Mesodermal cell (in vitro differentiated cells): Measurements from ENCODE around the gene ANKRD27.

Experiments
- H3K27ac ChIP-seq: 2 replicates; pipeline ENCODE4 v1.7.0; 2013; ENCODE audit warnings: mild to moderate bottlenecking, low read depth, low read length, moderate library complexity; ENCODE audit not compliant: severe bottlenecking
- H3K36me3 ChIP-seq: 2 replicates; pipeline ENCODE4 v1.7.1; 2013; ENCODE audit warnings: mild to moderate bottlenecking, low read length, moderate library complexity; ENCODE audit not compliant: control insufficient read depth, insufficient read depth
- H3K4me1 ChIP-seq: one replicate; pipeline ENCODE4 v1.7.1; 2013; ENCODE audit warnings: mild to moderate bottlenecking, low read length; ENCODE audit not compliant: insufficient read depth, control insufficient read depth, poor library complexity, severe bottlenecking
- H3K4me3 ChIP-seq: 2 replicates; pipeline ENCODE4 v1.7.0; 2013; ENCODE audit warnings: low read length, control low read depth, mild to moderate bottlenecking; ENCODE audit not compliant: insufficient read depth, poor library complexity, severe bottlenecking; ENCODE audit errors: extremely low read depth
- H3K9me3 ChIP-seq: 2 replicates; pipeline ENCODE4 v1.7.1; 2013; ENCODE audit warnings: mild to moderate bottlenecking, low read length, moderate library complexity; ENCODE audit not compliant: control insufficient read depth
- WGBS, 2 experiments: methylation state at CpG; one replicate each; pipeline ENCODE4 v1.1.5; 2013; ENCODE audit warnings: missing lambda C conversion rate in 2 of 2; ENCODE audit not compliant: insufficient coverage in 2 of 2; 5-methylcytosine and 5-hydroxymethylcytosine counted together

Gene ANKRD27

DNA sequence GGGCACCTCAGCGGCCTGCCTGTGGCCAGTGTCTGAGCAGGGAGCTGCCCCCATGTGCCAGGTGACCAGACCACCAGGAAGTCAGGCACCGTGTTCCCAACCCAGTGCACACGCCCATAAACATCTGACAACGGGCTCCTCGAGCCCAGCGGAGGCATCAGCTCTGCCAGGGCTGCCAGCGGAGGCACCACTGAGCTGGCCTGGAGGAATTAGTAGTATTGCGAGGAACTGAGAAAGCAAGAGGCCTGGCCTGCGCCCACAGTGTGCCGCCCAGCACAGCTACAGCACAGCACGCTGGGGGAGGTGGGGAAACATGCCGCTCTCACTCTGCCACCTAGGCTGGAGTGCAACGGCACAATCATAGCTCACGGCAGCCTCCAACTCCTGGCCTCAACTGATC is 44.6 kb downstream of the ANKRD27 start:
- H3K36me3 ChIP-seq: peaks cover 45% of the 10 kb centered on the region
- H3K4me3 ChIP-seq: no peak overlapping the region
- no peak overlapping the region for H3K27ac ChIP-seq
- WGBS, 2 experiments: 85 to 88% methylated on average over 11 to 12 of the region's 14 CpGs
- no peaks in the 10 kb centered on the region for H3K4me1 ChIP-seq
- no peaks in the 10 kb centered on the region for H3K9me3 ChIP-seq

GRCh38 chr19:32627714-32628270 is 47.2 kb downstream of the ANKRD27 start:
- peaks cover 62% of the 10 kb centered on the region for H3K36me3 ChIP-seq
- H3K4me3 ChIP-seq: no peak overlapping the region
- H3K27ac ChIP-seq: no peak overlapping the region
- 96% methylated on average over 12 to 13 of the region's 15 CpGs for WGBS, 2 experiments
- no peaks in the 10 kb centered on the region for H3K4me1 ChIP-seq
- H3K9me3 ChIP-seq: no peaks in the 10 kb centered on the region

- H3K4me3 ChIP-seq: no peak overlapping the region
- H3K4me1 ChIP-seq: no peaks in the 10 kb centered on the region
- no peaks in the 10 kb centered on the region for H3K9me3 ChIP-seq
- 83 to 100% methylated on average over 1 of the region's 4 CpGs for WGBS, 2 experiments
- no peak overlapping the region for H3K27ac ChIP-seq
- H3K36me3 ChIP-seq: peaks cover 67% of the 10 kb centered on the region
Observed at GRCh38 chr19:32626969-32627368, 48.0 kb downstream of the ANKRD27 start.

- no peak overlapping the region for H3K4me3 ChIP-seq
- no peak overlapping the region for H3K27ac ChIP-seq
- WGBS, 2 experiments: 96 to 100% methylated on average over 2 to 3 of the region's 6 CpGs
- H3K36me3 ChIP-seq: peaks cover 57% of the 10 kb centered on the region
- H3K9me3 ChIP-seq: no peaks in the 10 kb centered on the region
- no peaks in the 10 kb centered on the region for H3K4me1 ChIP-seq
Observed at GRCh38 chr19:32624410-32624809, 50.6 kb downstream of the ANKRD27 start.

- H3K4me1 ChIP-seq: no peaks in the 10 kb centered on the region
- H3K9me3 ChIP-seq: no peaks in the 10 kb centered on the region
- no peak overlapping the region for H3K4me3 ChIP-seq
- H3K27ac ChIP-seq: no peak overlapping the region
- 82 to 84% methylated on average over 11 to 12 of the region's 12 CpGs for WGBS, 2 experiments
- peaks cover 53% of the 10 kb centered on the region for H3K36me3 ChIP-seq
Observed at GRCh38 chr19:32622002-32622401, 53.0 kb downstream of the ANKRD27 start.

DNA sequence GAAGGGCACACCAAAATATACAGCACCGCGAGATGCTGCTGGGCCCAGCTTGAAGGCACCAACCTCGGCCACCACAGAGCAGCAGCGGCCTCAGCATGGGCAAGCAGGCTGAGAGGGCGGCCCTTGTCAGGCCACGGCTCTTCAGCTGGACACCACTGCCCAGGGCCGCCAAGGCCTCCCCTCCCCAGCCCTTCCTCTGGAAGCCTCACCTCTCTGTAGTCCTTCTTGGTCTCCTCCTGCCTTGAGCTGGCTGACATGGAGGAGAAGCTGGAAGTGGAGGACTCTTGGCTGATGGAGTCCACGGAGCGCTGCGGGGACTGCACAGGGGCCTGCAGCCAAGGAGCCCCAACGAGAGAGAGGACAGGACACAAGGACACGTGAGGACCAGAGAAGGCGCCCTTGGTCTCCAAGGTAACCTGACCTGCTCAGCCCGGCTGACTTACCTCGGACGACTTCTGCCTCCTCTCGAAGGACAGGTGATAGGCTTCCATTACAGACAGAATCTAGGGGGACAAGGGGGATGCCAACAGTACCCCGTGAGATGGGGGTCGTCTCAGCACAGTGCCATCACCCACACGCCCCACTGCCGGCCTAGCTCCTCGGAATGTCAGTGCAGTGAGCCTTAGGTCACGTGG is 55.8 kb downstream of the ANKRD27 start:
- 92 to 93% methylated on average over 19 to 21 of the region's 23 CpGs for WGBS, 2 experiments

GRCh38 chr19:32615569-32615968 is 59.4 kb downstream of the ANKRD27 start:
- 78 to 83% methylated on average over 8 to 11 of the region's 11 CpGs for WGBS, 2 experiments
- no peak overlapping the region for H3K27ac ChIP-seq
- H3K9me3 ChIP-seq: no peaks in the 10 kb centered on the region
- H3K36me3 ChIP-seq: peaks cover 58% of the 10 kb centered on the region
- H3K4me1 ChIP-seq: no peaks in the 10 kb centered on the region
- H3K4me3 ChIP-seq: no peak overlapping the region

More for the DNA sequence above, 55.8 kb downstream of the ANKRD27 start:
- Histone ChIP-seq H3K9me3 (no peaks in the 10 kb centered on the region), H3K27ac (no peak overlapping the region), H3K4me1 (no peaks in the 10 kb centered on the region), H3K36me3 (peaks cover 59% of the 10 kb centered on the region), H3K4me3 (no peak overlapping the region)

DNA sequence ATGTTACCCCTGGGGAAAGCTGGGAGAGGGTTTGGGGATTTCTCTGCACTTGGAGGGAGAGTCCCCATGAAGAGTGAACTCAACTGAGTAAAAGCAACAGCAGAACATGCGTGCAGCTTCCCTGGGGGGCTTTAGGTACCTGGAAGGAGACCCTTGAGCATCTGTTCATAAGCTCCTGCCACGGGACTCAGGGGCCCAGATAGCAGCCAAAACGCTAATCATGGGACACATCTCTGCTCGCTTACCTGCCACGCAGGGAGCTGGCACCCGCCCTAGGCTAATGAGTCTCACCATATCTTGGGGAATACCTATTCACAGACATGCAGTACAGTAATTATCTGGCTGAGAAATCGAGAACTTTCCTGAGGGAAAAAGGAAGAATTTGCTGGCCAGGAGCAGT is 60.1 kb downstream of the ANKRD27 start:
- Histone ChIP-seq H3K27ac (no peak overlapping the region), H3K36me3 (peaks cover 58% of the 10 kb centered on the region), H3K4me1 (no peaks in the 10 kb centered on the region), H3K9me3 (no peaks in the 10 kb centered on the region), H3K4me3 (no peak overlapping the region)
- WGBS, 2 experiments: 85 to 88% methylated on average over 5 to 7 of the region's 7 CpGs

GRCh38 chr19:32613008-32613407 is 62.0 kb downstream of the ANKRD27 start:
- peaks cover 48% of the 10 kb centered on the region for H3K36me3 ChIP-seq
- WGBS, 2 experiments: 73 to 89% methylated on average over 3 to 4 of the region's 4 CpGs

GRCh38 chr19:32611161-32611560 is 63.8 kb downstream of the ANKRD27 start:
- no peaks in the 10 kb centered on the region for H3K4me1 ChIP-seq
- no peak overlapping the region for H3K4me3 ChIP-seq
- 90 to 92% methylated on average over 3 to 4 of the region's 5 CpGs for WGBS, 2 experiments
- H3K36me3 ChIP-seq: peaks cover 57% of the 10 kb centered on the region
- no peaks in the 10 kb centered on the region for H3K9me3 ChIP-seq
- H3K27ac ChIP-seq: no peak overlapping the region

More at GRCh38 chr19:32613008-32613407, 62.0 kb downstream of the ANKRD27 start:
- Histone ChIP-seq H3K27ac (no peak overlapping the region), H3K4me3 (no peak overlapping the region), H3K4me1 (no peaks in the 10 kb centered on the region), H3K9me3 (no peaks in the 10 kb centered on the region)

- H3K9me3 ChIP-seq: no peaks in the 10 kb centered on the region
- no peak overlapping the region for H3K4me3 ChIP-seq
- H3K27ac ChIP-seq: no peak overlapping the region
- H3K36me3 ChIP-seq: peaks cover 57% of the 10 kb centered on the region
- H3K4me1 ChIP-seq: no peaks in the 10 kb centered on the region
- WGBS, 2 experiments: 97 to 98% methylated on average over 17 to 20 of the region's 20 CpGs
Observed at GRCh38 chr19:32607479-32607878, 67.5 kb downstream of the ANKRD27 start.
